ENCODE results near the gene SLC39A10. TPM values are rescaled to one million over a fixed set of nuclear protein-coding genes. Genes with fewer than 3 reads are reported as not detected.

The SLC39A10 gene
- total RNA-seq, 1 donor from 2014 or later = 29.4 TPM

GRCh38 chr2:195697681-195698220 lies 40.7 kb downstream of the SLC39A10 start:
- TF ChIP-seq CTCF (IDR thresholded peaks at IDR 0.05) = no peak
- no peaks in the 10 kb centered on the region for H3K36me3 ChIP-seq
- no peak for ATAC-seq
- intact Hi-C loops (cut with DNase I) = no loop called here
- DNase-seq = no peak
- H3K4me3 ChIP-seq = no peak overlapping the region
- H3K4me1 ChIP-seq = no peaks in the 10 kb centered on the region
- H3K27ac ChIP-seq = no peak overlapping the region
- peaks cover 13% of the 10 kb centered on the region for H3K9me3 ChIP-seq
- H3K27me3 ChIP-seq = no peaks in the 10 kb centered on the region

GRCh38 chr2:195700480-195700879 lies 43.5 kb downstream of the SLC39A10 start:
- no peak for TF ChIP-seq CTCF (IDR thresholded peaks at IDR 0.05)
- H3K4me3 ChIP-seq = no peak overlapping the region
- no peak for DNase-seq
- H3K27me3 ChIP-seq = no peaks in the 10 kb centered on the region
- H3K27ac ChIP-seq = no peak overlapping the region
- intact Hi-C loops (cut with DNase I) = no loop called here
- H3K36me3 ChIP-seq = no peaks in the 10 kb centered on the region
- peaks cover 13% of the 10 kb centered on the region for H3K9me3 ChIP-seq
- no peaks in the 10 kb centered on the region for H3K4me1 ChIP-seq
- ATAC-seq = no peak

- no peak for TF ChIP-seq CTCF (IDR thresholded peaks at IDR 0.05)
- Histone ChIP-seq H3K9me3 (no peaks in the 10 kb centered on the region), H3K27ac (no peak overlapping the region), H3K4me3 (no peak overlapping the region), H3K27me3 (no peaks in the 10 kb centered on the region), H3K36me3 (no peaks in the 10 kb centered on the region), H3K4me1 (no peaks in the 10 kb centered on the region)
- intact Hi-C loops (cut with DNase I) = no loop called here
- no peak for ATAC-seq
- DNase-seq = no peak
Measured at GRCh38 chr2:195706161-195706900, 49.3 kb downstream of the SLC39A10 start.

GRCh38 chr2:195709901-195710806 lies 53.1 kb downstream of the SLC39A10 start:
- no peak for TF ChIP-seq CTCF (IDR thresholded peaks at IDR 0.05)
- ATAC-seq (no peak), DNase-seq (no peak)
- Histone ChIP-seq H3K36me3 (peaks cover 17% of the 10 kb centered on the region), H3K27ac (no peak overlapping the region), H3K4me3 (no peak overlapping the region), H3K27me3 (no peaks in the 10 kb centered on the region), H3K9me3 (no peaks in the 10 kb centered on the region), H3K4me1 (no peaks in the 10 kb centered on the region)
- intact Hi-C loops (cut with DNase I) = no loop called here

GRCh38 chr2:195711478-195711877 lies 54.5 kb downstream of the SLC39A10 start:
- H3K27me3 ChIP-seq = no peaks in the 10 kb centered on the region
- no peaks in the 10 kb centered on the region for H3K9me3 ChIP-seq
- no peak overlapping the region for H3K27ac ChIP-seq
- no peaks in the 10 kb centered on the region for H3K4me1 ChIP-seq
- H3K4me3 ChIP-seq = no peak overlapping the region
- TF ChIP-seq CTCF (IDR thresholded peaks at IDR 0.05) = no peak
- intact Hi-C loops (cut with DNase I) = no loop called here
- DNase-seq (no peak), ATAC-seq (no peak)
- peaks cover 30% of the 10 kb centered on the region for H3K36me3 ChIP-seq
